Gastrocnemius medialis (tissue), 4 donors: Measurements from ENCODE around the gene IGFL4. TPM values are rescaled to one million over a fixed set of nuclear protein-coding genes. Genes with fewer than 3 reads are reported as not detected.

Source experiments
- ATAC-seq, 2 donors: fragments of 150-250 bp; one replicate each; pipeline ENCODE4 v1.9.1; 2016
- DNase-seq, 2 donors: peaks; one replicate each; pipeline ENCODE4 v3.0.0-alpha.2; 2019
- H3K27ac ChIP-seq, 4 donors: fragments of 200-600 bp; sonication (generic); 1 replicate in 1 of 4; 2 replicates in 3 of 4; pipeline ENCODE4 v1.5.1; 2016 to 2018; ENCODE audit warnings: mild to moderate bottlenecking in 2 of 4, moderate library complexity in 1 of 4
- H3K27me3 ChIP-seq, 3 donors: fragments of 200-600 bp; sonication (generic) in 2 of 3; 1 replicate in 1 of 3; 2 replicates in 2 of 3; pipeline versions ENCODE4 v1.5.1 to v1.6.0; 2016 to 2019; ENCODE audit warnings: mild to moderate bottlenecking in 1 of 3, moderate library complexity in 1 of 3
- H3K36me3 ChIP-seq, 2 donors: fragments of 200-600 bp; sonication (generic) in 1 of 2; one replicate each; pipeline ENCODE4 v1.5.1; 2017 to 2018
- H3K4me1 ChIP-seq, 2 donors: fragments of 200-600 bp; sonication (generic) in 1 of 2; one replicate each; pipeline ENCODE4 v1.5.1; 2016 to 2017; ENCODE audit warnings: mild to moderate bottlenecking in 2 of 2
- H3K4me3 ChIP-seq, 4 donors: fragments of 200-600 bp; sonication (generic) in 3 of 4; 1 replicate in 1 of 4; 2 replicates in 3 of 4; pipeline ENCODE4 v1.5.1; 2016 to 2019; ENCODE audit warnings: mild to moderate bottlenecking in 2 of 4
- H3K9me3 ChIP-seq, 3 donors: fragments of 200-600 bp; sonication (generic) in 2 of 3; 1 replicate in 1 of 3; 2 replicates in 2 of 3; pipeline ENCODE4 v1.5.1; 2016 to 2019
- CTCF ChIP-seq, 5 experiments: fragments of 450-650 bp in 3 of 5; fragments of 200-600 bp in 2 of 5; sonication (generic) in 2 of 5; IDR thresholded peaks in 4 of 5; conservative IDR thresholded peaks in 1 of 5; 1 replicate in 4 of 5; 2 replicates in 1 of 5; pipeline ENCODE4 v1.5.1; 2016 to 2019; ENCODE audit warnings: antibody characterized with exemption in 5 of 5, mild to moderate bottlenecking in 3 of 5, moderate library complexity in 3 of 5
- POLR2A ChIP-seq, 2 donors: fragments of 450-650 bp; IDR thresholded peaks; one replicate each; pipeline ENCODE4 v1.6.1; 2017; ENCODE audit warnings: antibody characterized with exemption in 2 of 2, mild to moderate bottlenecking in 2 of 2, moderate library complexity in 2 of 2
- in situ Hi-C, 4 donors: fragments of 200-750 bp; cut with MboI; loops; one replicate each; pipeline versions ENCODE4 v1.15.0 to v1.8.0; 2017; ENCODE audit warnings: low sequenced_read_pairs in 4 of 4
- intact Hi-C: fragments of 100-400 bp; cut with DNase I; formaldehyde crosslinking; loops from one replicate; pipeline ENCODE4 v1.15.1; 2023; ENCODE audit warnings: low total_unique reads
- total RNA-seq, 4 donors: library from RNA; depleted of rRNA; stranded (reverse); fragments of >200 nt; gene quantifications; one replicate each; pipeline versions ENCODE4 v1.1.0 to v1.2.3, GENCODE V29; 2016

The IGFL4 gene
- total RNA-seq, 4 donors from 2014 or later, result not detected

GRCh38 chr19:46085888-46086287 is 45.1 kb upstream of the IGFL4 start:
- no peak for DNase-seq
- Histone ChIP-seq H3K27me3 (peaks cover 0 to 13% (median 12%) of the 10 kb centered on the region in 3 donors), H3K27ac (no peak overlapping the region), H3K36me3 (no peaks in the 10 kb centered on the region), H3K4me3 (no peak overlapping the region), H3K9me3 (peaks cover 0 to 9% (median 0%) of the 10 kb centered on the region in 3 donors), H3K4me1 (no peaks in the 10 kb centered on the region)
- no peak for ATAC-seq
- intact Hi-C loops, result no loop called here
- in situ Hi-C loops, result loop anchor here in 3 of 4 donors (10.0 kb wide), 2 partner anchors 99 to 179 kb away; no protein-coding TSS in a partner anchor
- TF ChIP-seq POLR2A (IDR thresholded peaks at IDR 0.05), result no peak
- no peak for TF ChIP-seq CTCF (IDR thresholded peaks at IDR 0.05 in 4 of 5, conservative IDR thresholded peaks at IDR 0.05 in 1 of 5)

GRCh38 chr19:46082728-46083050 is 41.9 kb upstream of the IGFL4 start:
- Histone ChIP-seq H3K27me3 (peaks cover 18 to 28% (median 25%) of the 10 kb centered on the region in 3 donors), H3K36me3 (no peaks in the 10 kb centered on the region), H3K9me3 (peaks cover 0 to 9% (median 0%) of the 10 kb centered on the region in 3 donors), H3K4me1 (no peaks in the 10 kb centered on the region), H3K27ac (no peak overlapping the region), H3K4me3 (no peak overlapping the region)
- no peak for DNase-seq
- intact Hi-C loops, result loop anchor here (1.0 kb wide), 2 partner anchors 107 to 183 kb away; no protein-coding TSS in a partner anchor
- in situ Hi-C loops, result loop anchor here (5.0 to 10.0 kb wide), 3 partner anchors 102 to 185 kb away; no protein-coding TSS in a partner anchor
- TF ChIP-seq CTCF (IDR thresholded peaks at IDR 0.05 in 4 of 5, conservative IDR thresholded peaks at IDR 0.05 in 1 of 5) (no peak), POLR2A (IDR thresholded peaks at IDR 0.05) (no peak)
- ATAC-seq, result no peak

GRCh38 chr19:46081928-46082727 is 41.3 kb upstream of the IGFL4 start:
- no peaks in the 10 kb centered on the region for H3K4me1 ChIP-seq
- intact Hi-C loops, result loop anchor here (1.0 kb wide), 2 partner anchors 107 to 183 kb away; no protein-coding TSS in a partner anchor
- no peak overlapping the region for H3K4me3 ChIP-seq
- in situ Hi-C loops, result loop anchor here (5.0 to 10.0 kb wide), 3 partner anchors 103 to 185 kb away; no protein-coding TSS in a partner anchor
- DNase-seq (no peak), ATAC-seq (peak in 1 of 2 donors; percentile 51)
- TF ChIP-seq CTCF (IDR thresholded peaks at IDR 0.05 in 4 of 5, conservative IDR thresholded peaks at IDR 0.05 in 1 of 5), result peak; percentile 45 to 68 (median 54)
- TF ChIP-seq POLR2A (IDR thresholded peaks at IDR 0.05), result no peak
- no peaks in the 10 kb centered on the region for H3K36me3 ChIP-seq
- H3K27me3 ChIP-seq, result peaks cover 23 to 34% (median 31%) of the 10 kb centered on the region in 3 donors
- no peak overlapping the region for H3K27ac ChIP-seq
- H3K9me3 ChIP-seq, result peaks cover 0 to 9% (median 0%) of the 10 kb centered on the region in 3 donors

GRCh38 chr19:46080561-46080960 is 39.8 kb upstream of the IGFL4 start:
- H3K4me3 ChIP-seq, result no peak overlapping the region
- no peak for ATAC-seq
- H3K9me3 ChIP-seq, result no peaks in the 10 kb centered on the region
- H3K36me3 ChIP-seq, result no peaks in the 10 kb centered on the region
- intact Hi-C loops (no loop called here), in situ Hi-C loops (loop anchor here (5.0 to 10.0 kb wide), 3 partner anchors 104 to 187 kb away; no protein-coding TSS in a partner anchor)
- H3K27ac ChIP-seq, result no peak overlapping the region
- DNase-seq, result no peak
- no peak for TF ChIP-seq CTCF (IDR thresholded peaks at IDR 0.05 in 4 of 5, conservative IDR thresholded peaks at IDR 0.05 in 1 of 5)
- no peak for TF ChIP-seq POLR2A (IDR thresholded peaks at IDR 0.05)
- H3K4me1 ChIP-seq, result no peaks in the 10 kb centered on the region
- H3K27me3 ChIP-seq, result peaks cover 35 to 47% (median 42%) of the 10 kb centered on the region in 3 donors
